Hindlimb muscle (tissue), 1 donor: ENCODE measurements around the gene PARD6A. TPM values are rescaled to one million over a fixed set of nuclear protein-coding genes. Genes with fewer than 3 reads are reported as not detected.
A peak's percentile ranks its signal among the peaks of the same experiment; 100 is the strongest.
"Not testable (repeated sequence)": the region's sequence is repeated elsewhere in the genome, so short reads cannot be mapped to it uniquely, and the experiment has no call there.

ENCODE experiments used
- DNase-seq: peaks from one replicate; pipeline ENCODE4 v3.0.0-alpha.2; 2013
- polyA plus RNA-seq: library from polyadenylated mRNA; unstranded; fragments of 120-200 nt; gene quantifications from one replicate; pipeline ENCODE4 v1.2.1, GENCODE V29; 2013; ENCODE audit not compliant: insufficient read length

Gene PARD6A
- polyA plus RNA-seq, 1 donor = 0.89 TPM

- peak; percentile 83 for DNase-seq
Measured at GRCh38 chr16:67667817-67668494, 7.2 kb downstream of the PARD6A start.

- no peak for DNase-seq
Measured at GRCh38 chr16:67668495-67669157, 7.9 kb downstream of the PARD6A start.

- no peak for DNase-seq
Measured at GRCh38 chr16:67669499-67670101, 8.8 kb downstream of the PARD6A start.

GRCh38 chr16:67672306-67672705 is 11.5 kb downstream of the PARD6A start:
- DNase-seq = no peak

- DNase-seq = no peak
Measured at GRCh38 chr16:67672739-67673662, 12.2 kb downstream of the PARD6A start.

- no peak for DNase-seq
Measured at GRCh38 chr16:67673712-67674580, 13.2 kb downstream of the PARD6A start.

GRCh38 chr16:67674851-67675578 is 14.3 kb downstream of the PARD6A start:
- DNase-seq = no peak

GRCh38 chr16:67675579-67675935 is 14.8 kb downstream of the PARD6A start:
- no peak for DNase-seq

- no peak for DNase-seq
Measured at GRCh38 chr16:67675999-67676398, 15.2 kb downstream of the PARD6A start.

- DNase-seq = no peak
Measured at GRCh38 chr16:67676516-67676915, 15.8 kb downstream of the PARD6A start.

GRCh38 chr16:67676939-67677338 is 16.2 kb downstream of the PARD6A start:
- DNase-seq = no peak

- DNase-seq = no peak
Measured at GRCh38 chr16:67677712-67678111, 17.0 kb downstream of the PARD6A start.

GRCh38 chr16:67678354-67679023 is 17.7 kb downstream of the PARD6A start:
- DNase-seq = no peak

- no peak for DNase-seq
Measured at GRCh38 chr16:67679935-67680897, 19.5 kb downstream of the PARD6A start.

GRCh38 chr16:67683767-67684166 is 23.0 kb downstream of the PARD6A start:
- DNase-seq = no peak

GRCh38 chr16:67685388-67686112 is 24.8 kb downstream of the PARD6A start:
- DNase-seq = no peak

GRCh38 chr16:67693517-67694285 is 32.9 kb downstream of the PARD6A start:
- not testable (repeated sequence) for DNase-seq

- no peak for DNase-seq
Measured at GRCh38 chr16:67694611-67695010, 33.9 kb downstream of the PARD6A start.
